Measurements from ENCODE around the gene MVB12B. TPM values are rescaled to one million over a fixed set of nuclear protein-coding genes. Genes with fewer than 3 reads are reported as not detected.
A peak's percentile ranks its signal among the peaks of the same experiment; 100 is the strongest.
"Not testable (repeated sequence)": the region's sequence is repeated elsewhere in the genome, so short reads cannot be mapped to it uniquely, and the experiment has no call there.

The MVB12B gene
- total RNA-seq (10 to 100 TPM; 26.5 to 52.4 (median 40.5) TPM), polyA plus RNA-seq (1 to 10 TPM; 2.8 to 8.2 (median 3.3) TPM)
- long read RNA-seq, donor 1, full-length matches to known transcripts: 2 of 2 reads
- long read RNA-seq, donor 1, partial matches to known transcripts: 0 of 2 reads
- long read RNA-seq, donor 1, other reads (novel, unspliced or antisense): 0 of 2 reads
- long read RNA-seq, donor 2, full-length matches to known transcripts: 2 of 2 reads
- long read RNA-seq, donor 2, partial matches to known transcripts: 0 of 2 reads
- long read RNA-seq, donor 2, other reads (novel, unspliced or antisense): 0 of 2 reads

GRCh38 chr9:126326228-126327005 lies at the start of gene MVB12B:
Gene MVB12B, plus strand, starts transcription at chr9:126326829. Its CDS starts 101 bp downstream, at chr9:126326930.
- WGBS, 5 donors: 4 to 54% (median 14%) methylated on average over 9 to 94 of the region's 94 CpGs
- TF ChIP-seq POLR2AphosphoS5 (IDR thresholded peaks at IDR 0.05) (no peak), CTCF (IDR thresholded peaks at IDR 0.05 in 8 of 11, conservative IDR thresholded peaks at IDR 0.05 in 3 of 11) (no peak), POLR2A (IDR thresholded peaks at IDR 0.05) (no peak)
- peaks cover 5 to 54% (median 44%) of the 10 kb centered on the region in 6 donors for H3K4me1 ChIP-seq
- intact Hi-C loops (cut with DNase I; ENCODE audit: low total_unique reads): no loop called here
- peak within 1 kb of the TSS; percentile 74 to 92 (median 84) for H3K27ac ChIP-seq
- peak within 1 kb of the TSS; percentile 30 to 79 (median 49) for H3K4me3 ChIP-seq
- H3K36me3 ChIP-seq: no peaks in the 10 kb centered on the region
- peak; percentile 92 for DNase-seq
- H3K9me3 ChIP-seq: peaks cover 0 to 19% (median 14%) of the 10 kb centered on the region in 8 donors
- no peaks in the 10 kb centered on the region for H3K27me3 ChIP-seq (replicated peaks in 1 of 7)

- intact Hi-C loops (cut with DNase I; ENCODE audit: low total_unique reads): no loop called here
- Histone ChIP-seq H3K4me1 (no peaks in the 10 kb centered on the region), H3K4me3 (no peak overlapping the region), H3K36me3 (no peaks in the 10 kb centered on the region), H3K9me3 (peaks cover 0 to 15% (median 9%) of the 10 kb centered on the region in 8 donors), H3K27me3 (replicated peaks in 1 of 7) (no peaks in the 10 kb centered on the region), H3K27ac (no peak overlapping the region)
- WGBS, 5 donors: 89 to 97% (median 94%) methylated on average over 5 to 9 of the region's 9 CpGs
- no peak for DNase-seq
- no peak for TF ChIP-seq CTCF (IDR thresholded peaks at IDR 0.05 in 8 of 11, conservative IDR thresholded peaks at IDR 0.05 in 3 of 11)
- no peak for TF ChIP-seq POLR2AphosphoS5 (IDR thresholded peaks at IDR 0.05)
- no peak for TF ChIP-seq POLR2A (IDR thresholded peaks at IDR 0.05)
Measured at GRCh38 chr9:126283799-126284465, 42.7 kb upstream of the MVB12B start.

- H3K27me3 ChIP-seq (replicated peaks in 1 of 7); DNase-seq; H3K4me1 ChIP-seq; H3K4me3 ChIP-seq; intact Hi-C loops (cut with DNase I; ENCODE audit: low total_unique reads); H3K9me3 ChIP-seq; H3K36me3 ChIP-seq; H3K27ac ChIP-seq: not testable (repeated sequence)
- WGBS, 5 donors: 69 to 90% (median 76%) methylated on average over 2 of the region's 2 CpGs
Measured at GRCh38 chr9:126285652-126286051, 41.0 kb upstream of the MVB12B start.

- WGBS, 5 donors: 83 to 92% (median 88%) methylated on average over 6 of the region's 6 CpGs
- Histone ChIP-seq H3K27ac (no peak overlapping the region), H3K9me3 (no peaks in the 10 kb centered on the region), H3K4me3 (no peak overlapping the region), H3K27me3 (replicated peaks in 1 of 7) (no peaks in the 10 kb centered on the region), H3K4me1 (no peaks in the 10 kb centered on the region), H3K36me3 (no peaks in the 10 kb centered on the region)
- no peak for TF ChIP-seq POLR2AphosphoS5 (IDR thresholded peaks at IDR 0.05)
- no peak for TF ChIP-seq CTCF (IDR thresholded peaks at IDR 0.05 in 8 of 11, conservative IDR thresholded peaks at IDR 0.05 in 3 of 11)
- TF ChIP-seq POLR2A (IDR thresholded peaks at IDR 0.05): no peak
- DNase-seq: no peak
- intact Hi-C loops (cut with DNase I; ENCODE audit: low total_unique reads): no loop called here
Measured at GRCh38 chr9:126287166-126287866, 39.3 kb upstream of the MVB12B start.
